ENCODE measurements around the gene PRR12.

The PRR12 gene

GRCh38 chr19:49564616-49565045 lies 26.4 kb upstream of the PRR12 start:
- H3K4me3 ChIP-seq (ENCODE audit: low read depth, low read length): no peak overlapping the region
- no peak overlapping the region for H2AFZ ChIP-seq
- H3K36me3 ChIP-seq (ENCODE audit: control insufficient read depth, insufficient read depth, low read length): no peaks in the 10 kb centered on the region
- H3K27me3 ChIP-seq (ENCODE audit: control insufficient read depth, insufficient read depth, low read length): no peaks in the 10 kb centered on the region
- no peak overlapping the region for H3K4me2 ChIP-seq (ENCODE audit: low read length)
- H3K27ac ChIP-seq: no peak overlapping the region
- H3K9ac ChIP-seq: no peak overlapping the region
- no peak for TF ChIP-seq CTCF (IDR thresholded peaks at IDR 0.05)
- H3K4me1 ChIP-seq: no peaks in the 10 kb centered on the region
- no peaks in the 10 kb centered on the region for H3K9me3 ChIP-seq (ENCODE audit: control insufficient read depth, low read length)
- H3K79me2 ChIP-seq: peaks cover 47% of the 10 kb centered on the region

- TF ChIP-seq CTCF (IDR thresholded peaks at IDR 0.05): no peak
- H3K4me2 ChIP-seq (ENCODE audit: low read length): no peak overlapping the region
- no peaks in the 10 kb centered on the region for H3K36me3 ChIP-seq (ENCODE audit: control insufficient read depth, insufficient read depth, low read length)
- no peak overlapping the region for H3K9ac ChIP-seq
- no peak overlapping the region for H2AFZ ChIP-seq
- H3K4me3 ChIP-seq (ENCODE audit: low read depth, low read length): no peak overlapping the region
- peaks cover under 1% of the 10 kb centered on the region for H3K4me1 ChIP-seq
- H3K9me3 ChIP-seq (ENCODE audit: control insufficient read depth, low read length): no peaks in the 10 kb centered on the region
- H3K79me2 ChIP-seq: peaks cover 53% of the 10 kb centered on the region
- H3K27me3 ChIP-seq (ENCODE audit: control insufficient read depth, insufficient read depth, low read length): no peaks in the 10 kb centered on the region
- H3K27ac ChIP-seq: no peak overlapping the region
Observed at GRCh38 chr19:49565261-49565660, 25.7 kb upstream of the PRR12 start.

- no peak overlapping the region for H3K4me2 ChIP-seq (ENCODE audit: low read length)
- no peak overlapping the region for H3K27ac ChIP-seq
- no peak for TF ChIP-seq CTCF (IDR thresholded peaks at IDR 0.05)
Observed at GRCh38 chr19:49566302-49566701, 24.7 kb upstream of the PRR12 start.

DNA sequence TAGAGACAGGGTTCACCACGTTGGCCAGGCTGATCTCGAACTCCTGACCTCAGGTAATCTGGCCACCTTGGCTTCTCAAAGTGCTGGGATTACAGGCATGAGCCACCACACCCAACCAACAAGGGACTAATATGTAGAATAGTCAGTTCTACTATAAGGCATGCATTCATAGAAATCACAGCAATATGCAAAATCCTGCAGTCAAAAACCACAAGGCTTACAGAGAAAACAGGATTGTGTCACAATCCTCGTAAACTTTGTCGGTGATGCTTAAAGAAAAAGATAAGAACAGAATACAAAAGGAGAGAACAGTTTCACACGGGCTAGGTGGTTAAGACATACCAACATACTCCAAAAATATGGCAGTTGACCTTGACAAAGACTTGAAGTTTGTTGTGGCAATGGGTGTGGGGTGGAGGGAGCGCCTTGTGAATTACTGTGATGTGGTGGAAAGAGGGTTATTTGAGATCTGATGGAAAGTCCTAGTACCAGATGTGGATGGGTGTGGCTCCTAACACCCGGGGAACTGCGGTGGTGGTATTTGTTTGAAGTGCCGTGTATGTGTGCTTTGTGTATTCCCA lies 23.0 kb upstream of the PRR12 start:
- Histone ChIP-seq H2AFZ (no peak overlapping the region), H3K79me2 (peaks cover 50% of the 10 kb centered on the region), H3K4me3 (ENCODE audit: low read depth, low read length) (no peak overlapping the region), H3K9me3 (ENCODE audit: control insufficient read depth, low read length) (no peaks in the 10 kb centered on the region), H3K9ac (no peak overlapping the region), H3K4me1 (peaks cover 10% of the 10 kb centered on the region), H3K4me2 (ENCODE audit: low read length) (no peak overlapping the region), H3K27ac (no peak overlapping the region), H3K36me3 (ENCODE audit: control insufficient read depth, insufficient read depth, low read length) (no peaks in the 10 kb centered on the region), H3K27me3 (ENCODE audit: control insufficient read depth, insufficient read depth, low read length) (no peaks in the 10 kb centered on the region)
- TF ChIP-seq CTCF (IDR thresholded peaks at IDR 0.05): no peak

More at GRCh38 chr19:49566302-49566701, 24.7 kb upstream of the PRR12 start:
- Histone ChIP-seq H3K36me3 (ENCODE audit: control insufficient read depth, insufficient read depth, low read length) (no peaks in the 10 kb centered on the region), H3K9me3 (ENCODE audit: control insufficient read depth, low read length) (no peaks in the 10 kb centered on the region), H3K4me1 (peaks cover 8% of the 10 kb centered on the region), H3K27me3 (ENCODE audit: control insufficient read depth, insufficient read depth, low read length) (no peaks in the 10 kb centered on the region), H3K9ac (no peak overlapping the region), H3K79me2 (peaks cover 57% of the 10 kb centered on the region), H3K4me3 (ENCODE audit: low read depth, low read length) (no peak overlapping the region), H2AFZ (no peak overlapping the region)

Data from parathyroid adenoma (tissue), 2 donors.